ENCODE data around the gene TMEM119. TPM values are rescaled to one million over a fixed set of nuclear protein-coding genes. Genes with fewer than 3 reads are reported as not detected.

The TMEM119 gene
- total and polyA plus RNA-seq, 2 of the 13 experiments (the other 11 are each of a cell fraction or from before 2014, with no cell fraction given) = not detected

- TF ChIP-seq HOXA9 (CRISPR knock-in tag; IDR thresholded peaks at IDR 0.05; ENCODE audit: borderline replicate concordance) (no peak), ZNF878 (CRISPR knock-in tag; IDR thresholded peaks at IDR 0.05) (no peak), ZNF777 (CRISPR knock-in tag; IDR thresholded peaks at IDR 0.05) (no peak), RELA (CRISPR knock-in tag; IDR thresholded peaks at IDR 0.05) (no peak), ZNF883 (CRISPR knock-in tag; IDR thresholded peaks at IDR 0.05; ENCODE audit: not compliant biosample characterization) (no peak), KAT7 (CRISPR knock-in tag; IDR thresholded peaks at IDR 0.05; ENCODE audit: borderline replicate concordance) (no peak), MED1 (CRISPR knock-in tag; IDR thresholded peaks at IDR 0.05) (no peak), NFE2 (CRISPR knock-in tag; IDR thresholded peaks at IDR 0.05) (no peak)
Measured at GRCh38 chr12:108599541-108599940, 1.7 kb upstream of the TMEM119 start (continued).

- in situ Hi-C loops (cut with HindIII; ENCODE audit: extremely low pct_ligation_motif_present, low pct_unique_long_range_greater_than_20kb) = no loop called here
- H3K9ac ChIP-seq (ENCODE audit: insufficient read depth, low read depth, low read length) = no peak overlapping the region
- 0 out of 2 replicates have a peak, but pooled peaks cover 6% of the 10 kb centered on the region for H3K4me1 ChIP-seq (ENCODE audit: insufficient read depth, low read length)
- H3K36me3 ChIP-seq (replicated peaks in 1 of 2; ENCODE audit: control insufficient read depth in 1 of 2, insufficient read depth in 2 of 2, low read length in 2 of 2) = no peaks in the 10 kb centered on the region
- no peak overlapping the region for H3K4me3 ChIP-seq (replicated peaks in 1 of 3; ENCODE audit: insufficient read depth in 1 of 3, low read depth in 2 of 3, low read length in 3 of 3)
- H3K27ac ChIP-seq (ENCODE audit: extremely low read length, insufficient read depth, low read length) = no peak overlapping the region
- FAIRE-seq = no peak
- ATAC-seq = no peak
- H3K79me2 ChIP-seq (ENCODE audit: insufficient read depth, low read length) = no peaks in the 10 kb centered on the region
- TF ChIP-seq ZMYM3 (CRISPR knock-in tag; IDR thresholded peaks at IDR 0.05) (peak; percentile 41; the same call in 1 of the 2 replicates), TP53 (CRISPR knock-in tag; conservative IDR thresholded peaks at IDR 0.05) (no peak), ZNF3 (CRISPR knock-in tag; IDR thresholded peaks at IDR 0.05) (peak; percentile 79; the same call in 1 of the 2 replicates), TAF15 (IDR thresholded peaks at IDR 0.05; ENCODE audit: low read depth, low read length, poor library complexity, severe bottlenecking) (no peak), ZNF24 (IDR thresholded peaks at IDR 0.05) (peak; percentile 62; the same call in 1 of the 2 replicates), MXD3 (CRISPR knock-in tag; IDR thresholded peaks at IDR 0.05) (no peak), PHF21A (CRISPR knock-in tag; IDR thresholded peaks at IDR 0.05) (no peak), SNAPC5 (CRISPR knock-in tag; IDR thresholded peaks at IDR 0.05; ENCODE audit: borderline replicate concordance) (no peak), ZNF629 (CRISPR knock-in tag; conservative IDR thresholded peaks at IDR 0.05) (peak; percentile 77)
- 44% methylated on average over 11 of the region's 11 CpGs for WGBS (ENCODE audit: low lambda C conversion rate)
- no peaks in the 10 kb centered on the region for H4K20me1 ChIP-seq (ENCODE audit: insufficient read depth, low read length)
- no peak overlapping the region for H3K4me2 ChIP-seq (ENCODE audit: low read depth, low read length)
- H2AFZ ChIP-seq (ENCODE audit: low read length) = no peak overlapping the region
- POLR2A ChIA-PET = no interaction called here
- CTCF ChIA-PET (ENCODE audit: low intra/inter-chr PET ratio, low total read pairs) = no interaction called here
- intact Hi-C loops (cut with micrococcal nuclease; ENCODE audit: unreplicated experiment) = no loop called here
- no peaks in the 10 kb centered on the region for H3K9me3 ChIP-seq (ENCODE audit: low read length)
- BruUV-seq (replicated peaks) = no TSS peak
- H3K27me3 ChIP-seq (ENCODE audit: control insufficient read depth in 1 of 2, insufficient read depth in 2 of 2, low read length in 2 of 2) = peaks cover 7 to 19% of the 10 kb centered on the region in 2 experiments; a peak in 2 of 5 replicates
- DNase-seq (ENCODE audit: low spot score) = no peak
Measured at GRCh38 chr12:108598553-108599250, 818 bp upstream of the TMEM119 start.
